Measurements from ENCODE around the gene IL9.
"Not testable (repeated sequence)": the region's sequence is repeated elsewhere in the genome, so short reads cannot be mapped to it uniquely, and the experiment has no call there.

IL9 gene

GRCh38 chr5:135864503-135865435 is 30.9 kb downstream of the IL9 start:
- no peak for DNase-seq

- no peak for DNase-seq
Observed at GRCh38 chr5:135862744-135863143, 32.9 kb downstream of the IL9 start.

- no peak for DNase-seq
Observed at GRCh38 chr5:135862086-135862485, 33.6 kb downstream of the IL9 start.

- DNase-seq: no peak
Observed at GRCh38 chr5:135861641-135862040, 34.0 kb downstream of the IL9 start.

GRCh38 chr5:135859641-135860040 is 36.0 kb downstream of the IL9 start:
- DNase-seq: no peak

- DNase-seq: not testable (repeated sequence)
Observed at GRCh38 chr5:135859186-135859585, 36.5 kb downstream of the IL9 start.

- DNase-seq: no peak
Observed at GRCh38 chr5:135857630-135858311, 37.9 kb downstream of the IL9 start.

GRCh38 chr5:135851915-135852845 is 43.5 kb downstream of the IL9 start:
- DNase-seq: no peak

- DNase-seq: no peak
Observed at GRCh38 chr5:135851186-135851914, 44.3 kb downstream of the IL9 start.

- no peak for DNase-seq
Observed at GRCh38 chr5:135850671-135851070, 45.0 kb downstream of the IL9 start.

- no peak for DNase-seq
Observed at GRCh38 chr5:135850231-135850630, 45.4 kb downstream of the IL9 start.

- no peak for DNase-seq
Observed at GRCh38 chr5:135847976-135848375, 47.7 kb downstream of the IL9 start.

- no peak for DNase-seq
Observed at GRCh38 chr5:135846311-135846710, 49.3 kb downstream of the IL9 start.

GRCh38 chr5:135843571-135844337 is 51.9 kb downstream of the IL9 start:
- no peak for DNase-seq

- no peak for DNase-seq
Observed at GRCh38 chr5:135842737-135843136, 52.9 kb downstream of the IL9 start.

All from activated T-cell treated with anti-CD3 and anti-CD28 coated beads for 4 hours (primary cell).